ENCODE results near the gene TLR4.

TLR4 gene

GRCh38 chr9:117672369-117672768 lies 31.8 kb upstream of the TLR4 start:
- DNase-seq (ENCODE audit: low spot score) = no peak
- TF ChIP-seq CTCF (IDR thresholded peaks at IDR 0.05; ENCODE audit: extremely low read depth, insufficient read depth, missing control alignments) = no peak
- in situ Hi-C loops (cut with MboI; ENCODE audit: low pct_unique_long_range_greater_than_20kb, low sequenced_read_pairs, unreplicated experiment) = no loop called here

- DNase-seq (ENCODE audit: low spot score) = no peak
- TF ChIP-seq CTCF (IDR thresholded peaks at IDR 0.05; ENCODE audit: extremely low read depth, insufficient read depth, missing control alignments) = no peak
- in situ Hi-C loops (cut with MboI; ENCODE audit: low pct_unique_long_range_greater_than_20kb, low sequenced_read_pairs, unreplicated experiment) = no loop called here
These were observed 26.6 kb upstream of the TLR4 start for GRCh38 chr9:117677572-117677971.

GRCh38 chr9:117678871-117679270 lies 25.3 kb upstream of the TLR4 start:
- no peak for DNase-seq (ENCODE audit: low spot score)
- in situ Hi-C loops (cut with MboI; ENCODE audit: low pct_unique_long_range_greater_than_20kb, low sequenced_read_pairs, unreplicated experiment) = no loop called here

GRCh38 chr9:117679416-117679815 lies 24.8 kb upstream of the TLR4 start:
- in situ Hi-C loops (cut with MboI; ENCODE audit: low pct_unique_long_range_greater_than_20kb, low sequenced_read_pairs, unreplicated experiment) = no loop called here
- no peak for DNase-seq (ENCODE audit: low spot score)
- no peak for TF ChIP-seq CTCF (IDR thresholded peaks at IDR 0.05; ENCODE audit: extremely low read depth, insufficient read depth, missing control alignments)

More at GRCh38 chr9:117678871-117679270, 25.3 kb upstream of the TLR4 start:
- TF ChIP-seq CTCF (IDR thresholded peaks at IDR 0.05; ENCODE audit: extremely low read depth, insufficient read depth, missing control alignments) = no peak

- DNase-seq (ENCODE audit: low spot score) = no peak
- no peak for TF ChIP-seq CTCF (IDR thresholded peaks at IDR 0.05; ENCODE audit: extremely low read depth, insufficient read depth, missing control alignments)
- in situ Hi-C loops (cut with MboI; ENCODE audit: low pct_unique_long_range_greater_than_20kb, low sequenced_read_pairs, unreplicated experiment) = no loop called here
These were observed 22.3 kb upstream of the TLR4 start for GRCh38 chr9:117681888-117682287.

- TF ChIP-seq CTCF (IDR thresholded peaks at IDR 0.05; ENCODE audit: extremely low read depth, insufficient read depth, missing control alignments) = no peak
- DNase-seq (ENCODE audit: low spot score) = no peak
- in situ Hi-C loops (cut with MboI; ENCODE audit: low pct_unique_long_range_greater_than_20kb, low sequenced_read_pairs, unreplicated experiment) = no loop called here
These were observed 21.1 kb upstream of the TLR4 start for GRCh38 chr9:117682955-117683710.
